Subcutaneous abdominal adipose tissue (tissue), 5 donors: Measurements from ENCODE around the gene C1QTNF4.
"Not testable (repeated sequence)": the region's sequence is repeated elsewhere in the genome, so short reads cannot be mapped to it uniquely, and the experiment has no call there.

ENCODE experiments used
- H3K27ac ChIP-seq: one replicate; pipeline ENCODE4 v1.7.0; 2013; ENCODE audit warnings: low read depth, mild to moderate bottlenecking, inconsistent platforms, low read length, moderate library complexity
- H3K27me3 ChIP-seq, 5 donors: one replicate each; pipeline ENCODE4 v1.7.0; 2013; ENCODE audit warnings: low read length in 5 of 5, inconsistent platforms in 1 of 5; ENCODE audit not compliant: control insufficient read depth in 5 of 5, insufficient read depth in 4 of 5
- H3K36me3 ChIP-seq, 5 donors: one replicate each; pipeline ENCODE4 v1.7.0; 2013; ENCODE audit warnings: low read length in 5 of 5; ENCODE audit not compliant: control insufficient read depth in 5 of 5, insufficient read depth in 5 of 5
- H3K4me1 ChIP-seq, 5 donors: one replicate each; pipeline ENCODE4 v1.7.0; 2013; ENCODE audit warnings: low read length in 5 of 5, mild to moderate bottlenecking in 3 of 5, moderate library complexity in 1 of 5; ENCODE audit not compliant: control insufficient read depth in 5 of 5, insufficient read depth in 5 of 5
- H3K4me3 ChIP-seq, 5 donors: one replicate each; pipeline ENCODE4 v1.7.0; 2013; ENCODE audit warnings: low read length in 5 of 5, low read depth in 1 of 5
- H3K9ac ChIP-seq, 5 donors: one replicate each; pipeline ENCODE4 v1.7.0; 2013; ENCODE audit warnings: low read length in 5 of 5, mild to moderate bottlenecking in 4 of 5, moderate library complexity in 3 of 5
- H3K9me3 ChIP-seq, 5 donors: one replicate each; pipeline ENCODE4 v1.7.0; 2013; ENCODE audit warnings: low read length in 5 of 5; ENCODE audit not compliant: control insufficient read depth in 5 of 5
- donor health status: healthy.
- donor health status: healthy.
- donor health status: healthy.
- donor health status: healthy.
- donor health status: healthy.

C1QTNF4 gene

DNA sequence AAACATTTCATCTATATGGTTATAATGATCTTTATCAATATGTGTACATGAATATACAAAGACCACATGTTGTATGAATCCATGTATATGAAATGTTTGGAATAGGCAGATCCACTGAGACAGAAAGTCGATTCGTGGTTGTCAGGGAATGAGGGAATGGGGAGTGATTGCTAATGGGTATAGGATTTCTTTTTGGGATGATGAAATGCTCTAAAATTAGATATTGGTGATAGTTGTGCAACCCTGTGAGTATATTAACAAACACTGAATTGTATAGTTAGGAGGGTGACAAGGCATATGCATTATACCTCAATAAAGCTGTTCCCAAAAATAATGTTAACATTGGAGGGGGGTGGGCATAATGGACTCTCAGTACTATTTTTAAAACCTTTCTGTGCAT, 33.8 kb downstream of the C1QTNF4 start:
- H3K9me3 ChIP-seq: no peaks in the 10 kb centered on the region
- H3K36me3 ChIP-seq: peaks cover 0 to 3% (median 0%) of the 10 kb centered on the region in 5 donors
- peaks cover 4 to 18% (median 6%) of the 10 kb centered on the region in 5 donors for H3K4me1 ChIP-seq
- no peak overlapping the region for H3K27ac ChIP-seq
- H3K27me3 ChIP-seq: no peaks in the 10 kb centered on the region
- H3K4me3 ChIP-seq: no peak overlapping the region
- H3K9ac ChIP-seq: no peak overlapping the region

- H3K9me3 ChIP-seq: no peaks in the 10 kb centered on the region
- H3K36me3 ChIP-seq: peaks cover 0 to 3% (median 0%) of the 10 kb centered on the region in 5 donors
- no peak overlapping the region for H3K9ac ChIP-seq
These were observed 35.5 kb downstream of the C1QTNF4 start for GRCh38 chr11:47558695-47559094.

DNA sequence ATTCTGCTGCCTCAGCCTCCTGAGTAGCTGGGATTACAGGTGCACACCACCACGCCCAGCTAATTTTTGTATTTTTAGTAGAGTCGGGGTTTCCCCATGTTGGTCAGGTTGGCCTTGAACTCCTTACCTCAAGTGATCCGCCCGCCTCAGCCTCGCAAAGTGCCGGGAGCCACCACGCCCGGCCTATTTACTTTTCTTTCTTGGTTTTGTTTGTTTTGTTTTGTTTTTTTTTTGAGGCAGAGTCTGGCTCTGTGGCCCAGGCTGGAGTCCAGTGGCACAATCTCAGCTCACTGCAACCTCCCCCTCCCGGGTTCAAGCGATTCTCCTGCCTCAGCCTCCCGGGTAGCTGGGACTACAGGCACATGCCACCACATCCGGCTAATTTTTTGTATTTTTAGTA, 37.2 kb downstream of the C1QTNF4 start:
- not testable (repeated sequence) for H3K27me3 ChIP-seq, H3K27ac ChIP-seq

More at GRCh38 chr11:47558695-47559094, 35.5 kb downstream of the C1QTNF4 start:
- Histone ChIP-seq H3K27me3 (no peaks in the 10 kb centered on the region), H3K4me1 (peaks cover 0 to 6% (median 0%) of the 10 kb centered on the region in 5 donors), H3K27ac (no peak overlapping the region), H3K4me3 (no peak overlapping the region)

DNA sequence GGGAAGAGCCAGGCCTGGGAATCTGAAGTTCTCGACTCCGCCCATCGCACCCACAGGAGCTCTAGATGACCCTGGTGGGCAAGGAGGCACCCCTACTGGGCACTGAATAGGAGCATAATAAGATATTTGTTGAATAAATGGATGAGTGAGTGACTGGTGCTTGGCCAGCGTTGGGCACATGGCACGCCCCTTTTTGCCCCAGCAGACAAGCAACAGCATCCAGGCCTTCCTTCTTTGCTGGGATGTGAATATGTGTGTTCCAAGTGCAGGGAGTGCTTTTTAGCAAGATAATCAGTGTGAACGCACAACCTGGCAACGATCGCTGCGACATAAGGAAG, 40.8 kb downstream of the C1QTNF4 start:
- peak overlapping the region; percentile 73 to 96 (median 88) for H3K4me3 ChIP-seq
- peak overlapping the region in 4 of 5 donors; percentile 52 to 65 (median 56) for H3K9ac ChIP-seq

More for the DNA sequence above, 37.2 kb downstream of the C1QTNF4 start:
- not testable (repeated sequence) for H3K36me3 ChIP-seq, H3K9ac ChIP-seq, H3K9me3 ChIP-seq, H3K4me3 ChIP-seq
- H3K4me1 ChIP-seq: peaks cover 0 to 16% (median 11%) of the 10 kb centered on the region in 5 donors

GRCh38 chr11:47552566-47553405, 41.4 kb downstream of the C1QTNF4 start, which contains the start of gene CELF1:
CELF1 (minus strand) TSS chr11:47553132; CDS start chr11:47499523, 53,609 bp downstream.
- Histone ChIP-seq H3K4me3 (peak within 1 kb of the TSS; percentile 77 to 96 (median 88)), H3K36me3 (no peaks in the 10 kb centered on the region), H3K27me3 (no peaks in the 10 kb centered on the region), H3K4me1 (peaks cover 0 to 44% (median 38%) of the 10 kb centered on the region in 5 donors), H3K9me3 (no peaks in the 10 kb centered on the region), H3K27ac (peak within 1 kb of the TSS; percentile 98), H3K9ac (peak within 1 kb of the TSS; percentile 81 to 99 (median 95))

More for the DNA sequence above, 40.8 kb downstream of the C1QTNF4 start:
- H3K9me3 ChIP-seq: no peaks in the 10 kb centered on the region
- no peaks in the 10 kb centered on the region for H3K36me3 ChIP-seq
- peaks cover 0 to 38% (median 36%) of the 10 kb centered on the region in 5 donors for H3K4me1 ChIP-seq
- no peaks in the 10 kb centered on the region for H3K27me3 ChIP-seq
- H3K27ac ChIP-seq: peak overlapping the region; percentile 98

DNA sequence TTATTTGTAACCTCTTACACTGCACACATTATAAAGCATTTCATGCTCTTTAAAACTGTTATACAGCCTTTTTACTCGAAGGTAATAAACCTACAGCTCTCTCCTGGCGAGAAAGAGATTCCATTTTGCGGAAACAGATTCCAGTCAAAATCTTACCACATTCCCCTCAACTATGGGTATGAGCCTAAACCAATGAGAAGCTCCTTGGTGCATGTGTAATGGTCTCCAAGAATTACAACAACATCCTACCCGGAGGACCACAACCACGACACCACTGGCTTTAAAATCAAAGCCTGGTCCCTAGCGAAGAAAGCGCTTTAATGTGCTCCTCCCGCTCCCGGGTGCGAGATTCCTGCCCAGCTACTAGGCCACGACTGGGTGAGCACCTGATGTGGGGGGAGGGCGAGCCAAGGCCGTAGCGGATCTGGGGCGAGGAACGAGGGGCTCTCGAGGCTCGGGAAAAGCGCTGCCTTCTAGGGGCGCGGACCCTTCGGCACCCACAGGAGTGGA, 42.1 kb downstream of the C1QTNF4 start:
- H3K4me3 ChIP-seq: peak overlapping the region; percentile 77 to 96 (median 88)
- peak overlapping the region; percentile 81 to 99 (median 95) for H3K9ac ChIP-seq
- peak overlapping the region; percentile 98 for H3K27ac ChIP-seq
- no peaks in the 10 kb centered on the region for H3K36me3 ChIP-seq
- peaks cover 0 to 51% (median 45%) of the 10 kb centered on the region in 5 donors for H3K4me1 ChIP-seq
- H3K27me3 ChIP-seq: no peaks in the 10 kb centered on the region
- no peaks in the 10 kb centered on the region for H3K9me3 ChIP-seq

DNA sequence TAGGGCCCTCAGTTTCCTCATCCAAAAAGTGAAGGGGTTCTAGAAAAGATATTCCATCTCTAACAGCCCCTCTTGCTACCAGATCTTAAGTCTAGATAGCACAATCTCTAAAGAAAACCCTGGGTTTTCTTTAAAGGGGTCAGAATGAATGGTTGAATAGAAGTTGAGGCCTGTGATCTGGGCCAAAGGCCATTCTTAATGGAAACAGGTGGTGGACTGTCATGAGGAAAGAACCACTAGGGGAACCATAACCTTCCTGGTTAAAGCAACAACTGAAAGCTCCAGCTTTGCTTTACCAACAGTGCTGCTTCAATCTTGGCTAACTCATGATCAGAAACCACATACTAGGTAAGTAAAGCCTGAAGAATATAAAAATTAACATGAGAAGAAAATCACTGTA, 43.1 kb downstream of the C1QTNF4 start:
- Histone ChIP-seq H3K27me3 (no peaks in the 10 kb centered on the region), H3K4me1 (peaks cover 0 to 57% (median 50%) of the 10 kb centered on the region in 5 donors), H3K27ac (peak overlapping the region; percentile 98), H3K9ac (peak overlapping the region in 3 of 5 donors; percentile 9 to 95 (median 63)), H3K36me3 (no peaks in the 10 kb centered on the region), H3K4me3 (peak overlapping the region in 3 of 5 donors; percentile 88 to 96 (median 93)), H3K9me3 (no peaks in the 10 kb centered on the region)

DNA sequence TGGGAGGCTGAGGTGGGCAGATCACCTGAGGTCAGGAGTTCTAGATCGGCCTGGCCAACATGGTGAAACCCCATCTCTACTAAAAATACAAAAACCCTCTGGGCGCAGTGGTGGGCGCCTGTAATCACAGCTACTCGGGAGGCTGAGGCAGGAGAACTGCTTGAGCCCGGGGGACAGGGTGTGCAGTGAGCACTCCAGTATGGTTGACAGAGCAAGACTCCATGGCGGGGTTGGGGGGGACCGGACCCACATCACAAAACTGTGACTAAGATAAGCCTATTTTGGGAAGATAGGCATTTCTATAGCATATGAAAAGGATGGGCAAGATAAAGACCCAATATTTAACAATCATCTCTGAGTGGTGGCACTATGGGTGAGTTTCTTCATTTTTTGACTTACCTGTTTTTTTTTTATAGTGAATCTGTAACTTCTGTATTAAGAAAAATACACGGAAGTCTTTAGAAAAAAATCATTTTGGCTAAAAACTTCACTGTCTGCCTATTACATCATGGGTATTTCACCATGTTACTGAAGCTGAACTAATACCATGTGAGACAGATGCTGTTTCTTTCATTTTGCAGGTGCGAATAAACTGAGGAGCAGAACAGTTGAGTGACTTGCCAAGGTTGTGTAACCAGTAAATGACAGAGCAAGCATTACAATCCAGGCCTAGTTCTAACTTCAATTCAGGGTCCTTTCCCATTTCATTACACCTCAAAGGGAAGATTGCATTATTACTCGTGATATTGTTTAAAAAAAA, 43.7 kb downstream of the C1QTNF4 start:
- no peaks in the 10 kb centered on the region for H3K27me3 ChIP-seq
- H3K9ac ChIP-seq: peak overlapping the region in 3 of 5 donors; percentile 9 to 63 (median 56)
- H3K4me3 ChIP-seq: peak overlapping the region in 2 of 5 donors; percentile 15 to 16
- H3K27ac ChIP-seq: peak overlapping the region; percentile 98
- H3K9me3 ChIP-seq: no peaks in the 10 kb centered on the region
- peaks cover 0 to 57% (median 50%) of the 10 kb centered on the region in 5 donors for H3K4me1 ChIP-seq
- no peaks in the 10 kb centered on the region for H3K36me3 ChIP-seq

- H3K4me3 ChIP-seq, H3K36me3 ChIP-seq, H3K9me3 ChIP-seq, H3K9ac ChIP-seq, H3K27me3 ChIP-seq, H3K27ac ChIP-seq: not testable (repeated sequence)
- peaks cover 0 to 46% (median 40%) of the 10 kb centered on the region in 5 donors for H3K4me1 ChIP-seq
These were observed 47.9 kb downstream of the C1QTNF4 start for GRCh38 chr11:47546274-47546673.
